Chondrocyte (in vitro differentiated cells): Measurements from ENCODE around the gene SEC14L6. TPM values are rescaled to one million over a fixed set of nuclear protein-coding genes. Genes with fewer than 3 reads are reported as not detected.

Experiments used
- DNase-seq: peaks from one replicate; pipeline ENCODE4 v3.0.0; 2021; ENCODE audit warnings: mixed read lengths, low spot score
- H3K27ac Mint-ChIP-seq: one replicate; pipeline ENCODE4 v1.8.0; 2021; ENCODE audit warnings: mild to moderate bottlenecking, moderate library complexity, mixed read lengths; ENCODE audit not compliant: unreplicated experiment
- H3K27me3 Mint-ChIP-seq: 2 replicates; pipeline ENCODE4 v1.8.0; 2021; ENCODE audit warnings: low read depth, mixed read lengths
- H3K36me3 Mint-ChIP-seq: 2 replicates; pipeline ENCODE4 v1.8.0; 2021; ENCODE audit warnings: low read depth, mixed read lengths
- H3K4me1 Mint-ChIP-seq: 2 replicates; pipeline ENCODE4 v1.8.0; 2021; ENCODE audit warnings: low read depth, mild to moderate bottlenecking, mixed read lengths
- H3K4me3 Mint-ChIP-seq: one replicate; pipeline ENCODE4 v1.8.0; 2021; ENCODE audit warnings: mild to moderate bottlenecking, moderate library complexity, mixed read lengths; ENCODE audit not compliant: unreplicated experiment
- H3K9me3 Mint-ChIP-seq: 2 replicates; pipeline ENCODE4 v1.8.0; 2021; ENCODE audit warnings: low read depth, mixed read lengths
- total RNA-seq: library from RNA; stranded (reverse); gene quantifications from 3 replicates; pipeline ENCODE4 v1.2.1, GENCODE V29; 2021
- TF ChIP-seq, protein P1 (sequence below): fragments of 200-600 bp; sonication (generic); IDR thresholded peaks from 2 replicates; pipeline ENCODE4 v1.5.0; 2021; ENCODE audit warnings: antibody characterized with exemption, mild to moderate bottlenecking, moderate library complexity

The SEC14L6 gene
- total RNA-seq, 1 donor from 2014 or later = 1.2 TPM

- Mint-ChIP-seq H3K9me3 (peaks cover 9% of the 10 kb centered on the region), H3K36me3 (peaks cover 1% of the 10 kb centered on the region), H3K4me1 (peaks cover 2% of the 10 kb centered on the region), H3K27ac (no peak overlapping the region), H3K4me3 (no peak overlapping the region), H3K27me3 (peaks cover 6% of the 10 kb centered on the region)
- no peak for DNase-seq
- TF ChIP-seq, protein P1, sequence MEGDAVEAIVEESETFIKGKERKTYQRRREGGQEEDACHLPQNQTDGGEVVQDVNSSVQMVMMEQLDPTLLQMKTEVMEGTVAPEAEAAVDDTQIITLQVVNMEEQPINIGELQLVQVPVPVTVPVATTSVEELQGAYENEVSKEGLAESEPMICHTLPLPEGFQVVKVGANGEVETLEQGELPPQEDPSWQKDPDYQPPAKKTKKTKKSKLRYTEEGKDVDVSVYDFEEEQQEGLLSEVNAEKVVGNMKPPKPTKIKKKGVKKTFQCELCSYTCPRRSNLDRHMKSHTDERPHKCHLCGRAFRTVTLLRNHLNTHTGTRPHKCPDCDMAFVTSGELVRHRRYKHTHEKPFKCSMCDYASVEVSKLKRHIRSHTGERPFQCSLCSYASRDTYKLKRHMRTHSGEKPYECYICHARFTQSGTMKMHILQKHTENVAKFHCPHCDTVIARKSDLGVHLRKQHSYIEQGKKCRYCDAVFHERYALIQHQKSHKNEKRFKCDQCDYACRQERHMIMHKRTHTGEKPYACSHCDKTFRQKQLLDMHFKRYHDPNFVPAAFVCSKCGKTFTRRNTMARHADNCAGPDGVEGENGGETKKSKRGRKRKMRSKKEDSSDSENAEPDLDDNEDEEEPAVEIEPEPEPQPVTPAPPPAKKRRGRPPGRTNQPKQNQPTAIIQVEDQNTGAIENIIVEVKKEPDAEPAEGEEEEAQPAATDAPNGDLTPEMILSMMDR = no peak
Observed at GRCh38 chr22:30481711-30482110, 64.8 kb downstream of the SEC14L6 start.

DNA sequence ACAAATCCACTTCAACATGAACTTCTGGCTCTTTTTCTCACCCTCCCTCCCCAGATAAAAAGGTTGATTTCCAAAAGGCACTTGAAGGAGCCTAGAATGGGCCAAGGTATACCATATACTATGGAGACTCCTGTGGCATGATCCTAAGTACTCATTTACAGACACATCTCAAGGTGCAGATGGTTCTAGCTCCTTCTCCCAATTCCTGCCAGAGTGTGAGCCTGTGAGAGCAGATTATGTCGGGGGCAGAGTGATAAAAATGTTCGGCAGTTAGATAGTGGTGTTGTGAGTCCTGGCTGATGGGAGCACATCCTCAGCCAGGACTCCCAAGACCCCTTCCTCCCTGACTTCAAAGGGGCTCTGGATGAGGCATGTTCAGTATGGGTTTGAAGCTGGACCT lies 66.6 kb downstream of the SEC14L6 start:
- TF ChIP-seq, protein P1 = no peak
- H3K27me3 Mint-ChIP-seq = peaks cover 9% of the 10 kb centered on the region
- no peak overlapping the region for H3K4me3 Mint-ChIP-seq
- H3K4me1 Mint-ChIP-seq = peaks cover 2% of the 10 kb centered on the region
- peaks cover 1% of the 10 kb centered on the region for H3K36me3 Mint-ChIP-seq
- H3K9me3 Mint-ChIP-seq = peaks cover 9% of the 10 kb centered on the region
- no peak overlapping the region for H3K27ac Mint-ChIP-seq
- DNase-seq = no peak

DNA sequence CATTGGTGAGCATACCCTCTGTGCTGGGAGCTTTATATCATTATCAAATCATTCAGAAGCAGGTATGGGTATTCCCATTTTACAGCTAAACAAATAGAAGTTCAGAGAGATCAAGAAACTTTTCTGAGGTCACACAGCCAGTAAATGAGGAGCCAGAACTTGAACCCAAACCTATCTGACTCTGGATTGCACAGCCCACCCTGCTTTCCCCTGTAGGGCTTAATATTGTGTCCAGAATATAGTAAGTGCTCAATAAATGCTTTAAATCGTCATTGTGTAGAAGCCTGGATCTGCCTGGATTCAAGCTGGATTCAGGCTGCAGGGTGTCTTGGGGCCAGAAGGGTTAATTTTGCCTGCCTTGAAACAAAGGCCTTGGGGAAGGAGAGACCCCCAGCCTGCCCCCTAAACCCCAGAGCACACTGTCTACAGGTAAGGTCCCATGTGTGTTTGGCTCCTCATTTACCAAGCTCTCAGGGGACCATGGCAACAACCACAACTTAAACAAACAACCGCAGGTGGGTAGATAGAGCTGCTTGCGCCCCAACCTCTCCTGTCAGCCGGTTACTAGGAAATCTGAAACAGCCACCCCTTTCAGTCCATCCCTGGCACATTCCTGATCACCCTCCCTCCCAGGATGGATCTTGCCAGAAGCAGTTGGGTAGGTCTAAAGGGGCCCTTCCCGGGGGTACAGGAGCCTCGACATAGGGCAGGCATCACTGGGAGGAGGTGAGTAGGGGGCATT lies 71.7 kb downstream of the SEC14L6 start:
- no peaks in the 10 kb centered on the region for H3K9me3 Mint-ChIP-seq
- H3K4me1 Mint-ChIP-seq = no peaks in the 10 kb centered on the region
- H3K4me3 Mint-ChIP-seq = no peak overlapping the region
- H3K36me3 Mint-ChIP-seq = no peaks in the 10 kb centered on the region
- H3K27ac Mint-ChIP-seq = no peak overlapping the region
- H3K27me3 Mint-ChIP-seq = peaks cover 32% of the 10 kb centered on the region
- TF ChIP-seq, protein P1 = no peak
- peak; percentile 42 for DNase-seq

DNA sequence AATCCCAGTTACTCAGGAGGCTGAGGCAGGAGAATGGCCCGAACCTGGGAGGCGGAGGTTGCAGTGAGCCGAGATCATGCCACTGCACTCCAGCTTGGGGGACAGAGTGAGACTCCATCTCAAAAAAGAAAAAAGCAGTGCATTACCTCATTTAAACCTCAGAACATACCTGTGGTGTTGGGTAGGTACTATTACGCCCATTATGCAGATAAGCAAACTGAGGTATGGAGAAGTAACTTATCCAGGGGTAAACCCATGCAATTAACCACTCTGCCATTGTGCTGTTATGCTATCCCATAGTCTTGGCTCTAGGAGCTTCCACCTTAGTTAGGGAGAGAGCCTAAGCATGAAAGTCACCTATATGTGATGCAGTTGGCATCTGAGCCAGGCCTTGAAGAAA lies 72.4 kb downstream of the SEC14L6 start:
- no peak overlapping the region for H3K4me3 Mint-ChIP-seq
- peaks cover 34% of the 10 kb centered on the region for H3K27me3 Mint-ChIP-seq
- no peak for DNase-seq
- no peaks in the 10 kb centered on the region for H3K36me3 Mint-ChIP-seq
- H3K27ac Mint-ChIP-seq = no peak overlapping the region
- H3K4me1 Mint-ChIP-seq = no peaks in the 10 kb centered on the region
- H3K9me3 Mint-ChIP-seq = no peaks in the 10 kb centered on the region
- TF ChIP-seq, protein P1 = no peak

- TF ChIP-seq, protein P1 = no peak
- peaks cover 36% of the 10 kb centered on the region for H3K27me3 Mint-ChIP-seq
- no peak overlapping the region for H3K4me3 Mint-ChIP-seq
- no peaks in the 10 kb centered on the region for H3K4me1 Mint-ChIP-seq
- H3K9me3 Mint-ChIP-seq = no peaks in the 10 kb centered on the region
- peaks cover 2% of the 10 kb centered on the region for H3K36me3 Mint-ChIP-seq
- DNase-seq = peak; percentile 2
- no peak overlapping the region for H3K27ac Mint-ChIP-seq
Observed at GRCh38 chr22:30472994-30473720, 73.4 kb downstream of the SEC14L6 start.

Other genes starting within 250 kb of the SEC14L6 start
- gene TBC1D10A, start 219.8 kb downstream of the SEC14L6 start, total RNA-seq = 24.3 to 28.0 TPM (median 26.9 TPM) in 3 replicates
- gene SF3A1, start 189.8 kb downstream of the SEC14L6 start, total RNA-seq = 110 to 127 TPM (median 115 TPM) in 3 replicates
- gene CCDC157, start 189.7 kb downstream of the SEC14L6 start, total RNA-seq = 2.1 to 3.1 TPM (median 2.3 TPM) in 3 replicates
- 35.2 to 36.2 TPM (median 36.0 TPM) in 3 replicates for gene RNF215, start 159.3 kb downstream of the SEC14L6 start, total RNA-seq
- 15.5 to 39.5 TPM (median 15.6 TPM) in 3 replicates for gene SEC14L2, start 149.7 kb downstream of the SEC14L6 start, total RNA-seq
- gene MTFP1, start 121.0 kb downstream of the SEC14L6 start, total RNA-seq = 9.3 to 12.7 TPM (median 12.1 TPM) in 3 replicates
- gene SEC14L3, start 74.7 kb downstream of the SEC14L6 start, total RNA-seq = not detected in 3 replicates
- not detected in 3 replicates for gene SEC14L4, start 41.0 kb downstream of the SEC14L6 start, total RNA-seq
- gene GAL3ST1, start 27.9 kb upstream of the SEC14L6 start, total RNA-seq = 0.82 to 3.9 TPM (median 2.8 TPM) in 3 replicates
- gene PES1, start 45.2 kb upstream of the SEC14L6 start, total RNA-seq = 53.6 to 61.7 TPM (median 56.4 TPM) in 3 replicates
- gene TCN2, start 60.4 kb upstream of the SEC14L6 start, total RNA-seq = 10.4 to 14.9 TPM (median 11.5 TPM) in 3 replicates
- 5.3 to 7.9 TPM (median 7.6 TPM) in 3 replicates for gene SLC35E4, start 89.0 kb upstream of the SEC14L6 start, total RNA-seq
- 7.6 to 9.4 TPM (median 9.0 TPM) in 3 replicates for gene DUSP18, start 121.1 kb upstream of the SEC14L6 start, total RNA-seq
- 1.9 to 3.6 TPM (median 2.4 TPM) in 3 replicates for gene OSBP2, start 148.1 kb upstream of the SEC14L6 start, total RNA-seq